ENCODE measurements around the gene LRFN3.

The LRFN3 gene

GRCh38 chr19:35895911-35896642, 40.1 kb upstream of the LRFN3 start:
- TF ChIP-seq, protein P1, sequence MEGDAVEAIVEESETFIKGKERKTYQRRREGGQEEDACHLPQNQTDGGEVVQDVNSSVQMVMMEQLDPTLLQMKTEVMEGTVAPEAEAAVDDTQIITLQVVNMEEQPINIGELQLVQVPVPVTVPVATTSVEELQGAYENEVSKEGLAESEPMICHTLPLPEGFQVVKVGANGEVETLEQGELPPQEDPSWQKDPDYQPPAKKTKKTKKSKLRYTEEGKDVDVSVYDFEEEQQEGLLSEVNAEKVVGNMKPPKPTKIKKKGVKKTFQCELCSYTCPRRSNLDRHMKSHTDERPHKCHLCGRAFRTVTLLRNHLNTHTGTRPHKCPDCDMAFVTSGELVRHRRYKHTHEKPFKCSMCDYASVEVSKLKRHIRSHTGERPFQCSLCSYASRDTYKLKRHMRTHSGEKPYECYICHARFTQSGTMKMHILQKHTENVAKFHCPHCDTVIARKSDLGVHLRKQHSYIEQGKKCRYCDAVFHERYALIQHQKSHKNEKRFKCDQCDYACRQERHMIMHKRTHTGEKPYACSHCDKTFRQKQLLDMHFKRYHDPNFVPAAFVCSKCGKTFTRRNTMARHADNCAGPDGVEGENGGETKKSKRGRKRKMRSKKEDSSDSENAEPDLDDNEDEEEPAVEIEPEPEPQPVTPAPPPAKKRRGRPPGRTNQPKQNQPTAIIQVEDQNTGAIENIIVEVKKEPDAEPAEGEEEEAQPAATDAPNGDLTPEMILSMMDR (conservative IDR thresholded peaks at IDR 0.05): no peak
- H3K27ac ChIP-seq: no peak overlapping the region

DNA sequence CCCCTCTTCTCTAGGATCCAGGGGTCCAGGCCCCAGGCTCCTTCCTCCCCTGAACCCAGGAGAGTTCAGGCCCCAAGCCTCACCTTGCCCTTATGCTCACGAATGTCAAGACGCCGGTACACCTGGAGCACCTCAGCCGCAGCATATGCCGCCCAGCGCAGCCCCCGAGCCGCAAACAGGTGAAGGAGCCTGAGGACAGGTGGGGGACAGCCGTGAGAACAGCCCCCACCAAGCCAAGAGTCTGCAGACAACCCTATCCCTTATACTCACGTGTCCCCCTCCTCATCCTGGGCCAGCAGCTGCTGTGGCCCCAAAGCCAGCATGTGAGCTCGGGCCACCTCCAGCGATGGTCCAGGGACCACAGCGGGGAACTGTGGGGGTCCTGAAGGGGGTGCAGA, 39.5 kb upstream of the LRFN3 start:
- TF ChIP-seq, protein P1 (conservative IDR thresholded peaks at IDR 0.05): no peak

DNA sequence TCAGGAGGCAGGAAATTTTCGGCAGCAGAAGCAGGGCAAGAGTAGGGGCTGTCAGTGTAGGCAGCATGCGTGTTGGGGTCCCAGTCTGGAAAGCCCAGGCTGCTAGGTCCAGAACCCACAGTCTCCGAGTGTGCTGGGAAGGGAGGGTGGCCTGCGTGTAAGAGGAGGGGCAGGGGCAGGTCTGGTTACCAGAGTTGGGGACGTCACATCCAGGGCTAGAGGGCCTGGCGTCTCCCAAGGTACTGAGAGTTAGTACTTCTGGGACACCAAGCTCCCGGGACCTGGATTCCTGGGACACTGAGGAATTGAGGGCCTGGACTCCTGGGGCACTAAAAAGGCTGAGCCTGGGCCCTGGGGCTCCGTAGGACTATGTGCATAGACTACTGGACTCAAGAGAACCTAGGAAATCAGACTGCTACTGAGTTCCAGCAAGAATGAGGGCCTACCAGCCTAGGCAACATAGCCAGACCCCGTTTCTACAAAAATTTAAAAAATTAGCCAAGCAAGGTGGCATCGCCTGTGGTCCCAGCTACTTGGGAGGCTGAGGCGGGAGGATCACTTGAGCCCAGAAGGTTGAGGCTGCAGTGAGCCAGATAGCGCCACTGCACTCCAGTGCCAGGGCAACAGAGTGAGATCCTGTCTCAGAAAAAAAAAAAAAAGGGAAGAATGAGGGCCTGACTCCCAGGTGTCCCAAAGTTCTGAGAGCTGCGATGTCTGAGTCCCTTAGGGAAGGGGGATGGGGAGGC, 38.3 kb upstream of the LRFN3 start:
- peak overlapping the region; percentile 91 for H3K27ac ChIP-seq
- TF ChIP-seq, protein P1 (conservative IDR thresholded peaks at IDR 0.05): no peak

More for the DNA sequence above, 39.5 kb upstream of the LRFN3 start:
- H3K27ac ChIP-seq: peak overlapping the region; percentile 2; the same call in 1 of the 2 replicates

- peak overlapping the region; percentile 91 for H3K27ac ChIP-seq
Measured at GRCh38 chr19:35898499-35898809, 37.7 kb upstream of the LRFN3 start.

GRCh38 chr19:35899547-35900214, 36.5 kb upstream of the LRFN3 start:
- TF ChIP-seq, protein P1 (conservative IDR thresholded peaks at IDR 0.05): no peak
- peak overlapping the region; percentile 91 for H3K27ac ChIP-seq

More at GRCh38 chr19:35898499-35898809, 37.7 kb upstream of the LRFN3 start:
- TF ChIP-seq, protein P1 (conservative IDR thresholded peaks at IDR 0.05): no peak

GRCh38 chr19:35901055-35901644, 35.0 kb upstream of the LRFN3 start:
- peak overlapping the region; percentile 91 for H3K27ac ChIP-seq
- TF ChIP-seq, protein P1 (conservative IDR thresholded peaks at IDR 0.05): no peak
